Measurements from ENCODE around the gene CLCNKB. TPM values are rescaled to one million over a fixed set of nuclear protein-coding genes. Genes with fewer than 3 reads are reported as not detected.

The CLCNKB gene
- total and polyA plus RNA-seq, 2 experiments from 2014 or later, result 1.3 to 1.9 TPM

DNA sequence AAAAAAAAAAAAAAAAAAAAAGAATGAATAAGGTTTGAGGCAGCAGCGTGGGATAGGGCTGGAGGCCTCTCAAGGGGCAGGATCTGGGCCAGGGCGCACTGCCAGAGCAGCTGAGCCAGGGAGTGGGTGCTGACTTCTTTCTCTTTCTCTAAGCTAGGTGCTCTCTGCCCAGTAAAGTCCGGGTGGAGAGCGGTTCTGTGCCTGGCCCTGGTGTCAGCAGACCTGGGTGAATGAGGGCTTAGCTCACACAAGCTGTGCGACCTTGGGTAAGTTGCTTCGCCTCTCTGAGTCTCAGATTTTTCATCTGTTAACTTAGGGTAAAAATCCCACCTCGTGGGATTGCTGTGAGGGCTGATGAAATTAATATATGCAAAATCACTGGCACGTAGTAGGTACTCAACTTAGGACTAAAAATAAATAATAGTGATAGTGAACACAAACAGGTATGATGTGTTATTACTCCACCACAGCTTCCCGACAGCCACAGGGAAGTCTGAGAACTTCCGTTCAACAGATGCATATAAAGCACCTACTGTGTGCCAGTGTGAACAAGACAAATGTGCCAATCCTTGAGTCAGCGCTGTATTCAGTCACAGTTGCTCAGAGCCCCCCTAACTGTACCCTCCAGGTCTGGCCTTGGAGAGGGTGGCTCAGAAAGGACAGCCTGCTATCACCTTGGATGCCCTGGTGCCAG, 31.9 kb downstream of the CLCNKB start (continued):
- TF ChIP-seq, protein P1, sequence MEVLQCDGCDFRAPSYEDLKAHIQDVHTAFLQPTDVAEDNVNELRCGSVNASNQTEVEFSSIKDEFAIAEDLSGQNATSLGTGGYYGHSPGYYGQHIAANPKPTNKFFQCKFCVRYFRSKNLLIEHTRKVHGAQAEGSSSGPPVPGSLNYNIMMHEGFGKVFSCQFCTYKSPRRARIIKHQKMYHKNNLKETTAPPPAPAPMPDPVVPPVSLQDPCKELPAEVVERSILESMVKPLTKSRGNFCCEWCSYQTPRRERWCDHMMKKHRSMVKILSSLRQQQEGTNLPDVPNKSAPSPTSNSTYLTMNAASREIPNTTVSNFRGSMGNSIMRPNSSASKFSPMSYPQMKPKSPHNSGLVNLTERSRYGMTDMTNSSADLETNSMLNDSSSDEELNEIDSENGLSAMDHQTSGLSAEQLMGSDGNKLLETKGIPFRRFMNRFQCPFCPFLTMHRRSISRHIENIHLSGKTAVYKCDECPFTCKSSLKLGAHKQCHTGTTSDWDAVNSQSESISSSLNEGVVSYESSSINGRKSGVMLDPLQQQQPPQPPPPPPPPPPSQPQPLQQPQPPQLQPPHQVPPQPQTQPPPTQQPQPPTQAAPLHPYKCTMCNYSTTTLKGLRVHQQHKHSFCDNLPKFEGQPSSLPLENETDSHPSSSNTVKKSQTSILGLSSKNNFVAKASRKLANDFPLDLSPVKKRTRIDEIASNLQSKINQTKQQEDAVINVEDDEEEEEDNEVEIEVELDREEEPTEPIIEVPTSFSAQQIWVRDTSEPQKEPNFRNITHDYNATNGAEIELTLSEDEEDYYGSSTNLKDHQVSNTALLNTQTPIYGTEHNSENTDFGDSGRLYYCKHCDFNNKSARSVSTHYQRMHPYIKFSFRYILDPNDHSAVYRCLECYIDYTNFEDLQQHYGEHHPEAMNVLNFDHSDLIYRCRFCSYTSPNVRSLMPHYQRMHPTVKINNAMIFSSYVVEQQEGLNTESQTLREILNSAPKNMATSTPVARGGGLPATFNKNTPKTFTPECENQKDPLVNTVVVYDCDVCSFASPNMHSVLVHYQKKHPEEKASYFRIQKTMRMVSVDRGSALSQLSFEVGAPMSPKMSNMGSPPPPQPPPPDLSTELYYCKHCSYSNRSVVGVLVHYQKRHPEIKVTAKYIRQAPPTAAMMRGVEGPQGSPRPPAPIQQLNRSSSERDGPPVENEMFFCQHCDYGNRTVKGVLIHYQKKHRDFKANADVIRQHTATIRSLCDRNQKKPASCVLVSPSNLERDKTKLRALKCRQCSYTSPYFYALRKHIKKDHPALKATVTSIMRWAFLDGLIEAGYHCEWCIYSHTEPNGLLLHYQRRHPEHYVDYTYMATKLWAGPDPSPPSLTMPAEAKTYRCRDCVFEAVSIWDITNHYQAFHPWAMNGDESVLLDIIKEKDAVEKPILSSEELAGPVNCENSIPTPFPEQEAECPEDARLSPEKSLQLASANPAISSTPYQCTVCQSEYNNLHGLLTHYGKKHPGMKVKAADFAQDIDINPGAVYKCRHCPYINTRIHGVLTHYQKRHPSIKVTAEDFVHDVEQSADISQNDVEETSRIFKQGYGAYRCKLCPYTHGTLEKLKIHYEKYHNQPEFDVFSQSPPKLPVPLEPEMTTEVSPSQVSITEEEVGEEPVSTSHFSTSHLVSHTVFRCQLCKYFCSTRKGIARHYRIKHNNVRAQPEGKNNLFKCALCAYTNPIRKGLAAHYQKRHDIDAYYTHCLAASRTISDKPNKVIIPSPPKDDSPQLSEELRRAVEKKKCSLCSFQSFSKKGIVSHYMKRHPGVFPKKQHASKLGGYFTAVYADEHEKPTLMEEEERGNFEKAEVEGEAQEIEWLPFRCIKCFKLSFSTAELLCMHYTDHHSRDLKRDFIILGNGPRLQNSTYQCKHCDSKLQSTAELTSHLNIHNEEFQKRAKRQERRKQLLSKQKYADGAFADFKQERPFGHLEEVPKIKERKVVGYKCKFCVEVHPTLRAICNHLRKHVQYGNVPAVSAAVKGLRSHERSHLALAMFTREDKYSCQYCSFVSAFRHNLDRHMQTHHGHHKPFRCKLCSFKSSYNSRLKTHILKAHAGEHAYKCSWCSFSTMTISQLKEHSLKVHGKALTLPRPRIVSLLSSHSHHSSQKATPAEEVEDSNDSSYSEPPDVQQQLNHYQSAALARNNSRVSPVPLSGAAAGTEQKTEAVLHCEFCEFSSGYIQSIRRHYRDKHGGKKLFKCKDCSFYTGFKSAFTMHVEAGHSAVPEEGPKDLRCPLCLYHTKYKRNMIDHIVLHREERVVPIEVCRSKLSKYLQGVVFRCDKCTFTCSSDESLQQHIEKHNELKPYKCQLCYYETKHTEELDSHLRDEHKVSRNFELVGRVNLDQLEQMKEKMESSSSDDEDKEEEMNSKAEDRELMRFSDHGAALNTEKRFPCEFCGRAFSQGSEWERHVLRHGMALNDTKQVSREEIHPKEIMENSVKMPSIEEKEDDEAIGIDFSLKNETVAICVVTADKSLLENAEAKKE (CRISPR knock-in tag; IDR thresholded peaks at IDR 0.05), result no peak
- TF ChIP-seq NANOG (IDR thresholded peaks at IDR 0.05; ENCODE audit: borderline replicate concordance) (no peak), JUNB (IDR thresholded peaks at IDR 0.05; ENCODE audit: unreplicated experiment) (no peak)

DNA sequence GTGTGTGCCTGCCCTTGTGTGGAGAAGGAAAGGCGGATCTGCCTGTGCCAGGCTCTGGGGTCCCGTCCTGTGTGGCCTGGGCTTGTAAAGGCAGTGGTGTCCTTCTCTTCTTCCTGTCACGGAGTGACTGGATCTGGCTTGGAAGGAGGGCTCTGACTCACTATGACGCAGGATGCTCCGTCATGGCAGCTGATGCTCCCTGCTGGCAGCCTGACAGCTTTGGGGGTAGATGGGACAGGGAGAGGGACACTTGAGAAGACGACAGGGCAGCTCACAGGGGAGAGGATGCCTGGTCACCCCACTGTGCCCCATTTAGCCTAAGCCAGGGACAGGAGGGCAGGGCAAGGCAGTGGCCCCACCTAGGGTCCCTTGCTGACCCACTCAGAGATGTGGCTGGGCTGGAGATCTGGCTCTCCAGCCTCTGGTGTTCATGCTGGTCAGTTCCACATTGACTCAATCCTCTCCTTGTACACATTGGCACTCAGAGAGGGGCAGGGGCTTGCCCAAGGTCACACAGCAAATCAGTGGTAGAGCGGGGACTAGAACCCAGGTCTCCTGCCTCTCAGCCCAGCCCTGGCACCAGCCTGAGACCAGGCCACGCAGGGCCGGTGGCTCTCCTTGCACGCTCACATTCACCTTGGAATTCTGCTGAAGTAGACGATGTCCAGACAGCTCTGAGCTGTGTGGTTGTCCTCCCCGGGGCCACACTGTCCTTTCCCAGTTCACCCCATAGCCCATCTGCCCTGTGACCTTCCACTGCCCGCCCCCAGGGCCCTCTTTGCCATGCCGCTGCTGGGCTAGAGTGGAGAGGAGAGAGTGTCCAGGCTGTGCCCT, 32.7 kb downstream of the CLCNKB start:
- Histone ChIP-seq H2AFZ (no peak overlapping the region), H3K4me1 (ENCODE audit: insufficient read depth) (peaks cover 6% of the 10 kb centered on the region; the same call in 1 of the 2 replicates), H3K9me2 (ENCODE audit: insufficient read depth) (no peaks in the 10 kb centered on the region), H3K4me2 (no peak overlapping the region), H3F3A (replicated peaks; ENCODE audit: low read depth) (no peaks in the 10 kb centered on the region), H3K79me2 (replicated peaks; ENCODE audit: insufficient read depth) (no peaks in the 10 kb centered on the region), H3K36me3 (ENCODE audit: insufficient read depth) (no peaks in the 10 kb centered on the region), H4K20me1 (replicated peaks; ENCODE audit: insufficient read depth) (0 out of 2 replicates have a peak, but pooled peaks cover 3% of the 10 kb centered on the region), H3K27me3 (ENCODE audit: insufficient read depth) (peaks cover 45% of the 10 kb centered on the region), H3K4me3 (no peak overlapping the region), H3K27ac (ENCODE audit: low read depth) (no peak overlapping the region)
- no peaks in the 10 kb centered on the region for H3K36me3 Mint-ChIP-seq (ENCODE audit: low read depth)
- peaks cover 32% of the 10 kb centered on the region for H3K27me3 Mint-ChIP-seq (ENCODE audit: insufficient read depth, low read depth, poor library complexity)
- peaks cover 13% of the 10 kb centered on the region for H3K4me1 Mint-ChIP-seq
- H3K9me3 Mint-ChIP-seq, result no peaks in the 10 kb centered on the region; the same call in 2 of the 3 replicates
- DNase-seq (ENCODE audit: low spot score) (no peak), ATAC-seq (no peak)
- no peak overlapping the region for H3K4me3 Mint-ChIP-seq
- no peak overlapping the region for H3K27ac Mint-ChIP-seq
- TF ChIP-seq, protein P2, sequence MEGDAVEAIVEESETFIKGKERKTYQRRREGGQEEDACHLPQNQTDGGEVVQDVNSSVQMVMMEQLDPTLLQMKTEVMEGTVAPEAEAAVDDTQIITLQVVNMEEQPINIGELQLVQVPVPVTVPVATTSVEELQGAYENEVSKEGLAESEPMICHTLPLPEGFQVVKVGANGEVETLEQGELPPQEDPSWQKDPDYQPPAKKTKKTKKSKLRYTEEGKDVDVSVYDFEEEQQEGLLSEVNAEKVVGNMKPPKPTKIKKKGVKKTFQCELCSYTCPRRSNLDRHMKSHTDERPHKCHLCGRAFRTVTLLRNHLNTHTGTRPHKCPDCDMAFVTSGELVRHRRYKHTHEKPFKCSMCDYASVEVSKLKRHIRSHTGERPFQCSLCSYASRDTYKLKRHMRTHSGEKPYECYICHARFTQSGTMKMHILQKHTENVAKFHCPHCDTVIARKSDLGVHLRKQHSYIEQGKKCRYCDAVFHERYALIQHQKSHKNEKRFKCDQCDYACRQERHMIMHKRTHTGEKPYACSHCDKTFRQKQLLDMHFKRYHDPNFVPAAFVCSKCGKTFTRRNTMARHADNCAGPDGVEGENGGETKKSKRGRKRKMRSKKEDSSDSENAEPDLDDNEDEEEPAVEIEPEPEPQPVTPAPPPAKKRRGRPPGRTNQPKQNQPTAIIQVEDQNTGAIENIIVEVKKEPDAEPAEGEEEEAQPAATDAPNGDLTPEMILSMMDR (conservative IDR thresholded peaks at IDR 0.05; ENCODE audit: low read depth in 2 of 2), result no peak
- no peak for TF ChIP-seq EZH2phosphoT487 (IDR thresholded peaks at IDR 0.05; ENCODE audit: unreplicated experiment)
- TF ChIP-seq NANOG (IDR thresholded peaks at IDR 0.05; ENCODE audit: borderline replicate concordance), result no peak
- TF ChIP-seq, protein P3, sequence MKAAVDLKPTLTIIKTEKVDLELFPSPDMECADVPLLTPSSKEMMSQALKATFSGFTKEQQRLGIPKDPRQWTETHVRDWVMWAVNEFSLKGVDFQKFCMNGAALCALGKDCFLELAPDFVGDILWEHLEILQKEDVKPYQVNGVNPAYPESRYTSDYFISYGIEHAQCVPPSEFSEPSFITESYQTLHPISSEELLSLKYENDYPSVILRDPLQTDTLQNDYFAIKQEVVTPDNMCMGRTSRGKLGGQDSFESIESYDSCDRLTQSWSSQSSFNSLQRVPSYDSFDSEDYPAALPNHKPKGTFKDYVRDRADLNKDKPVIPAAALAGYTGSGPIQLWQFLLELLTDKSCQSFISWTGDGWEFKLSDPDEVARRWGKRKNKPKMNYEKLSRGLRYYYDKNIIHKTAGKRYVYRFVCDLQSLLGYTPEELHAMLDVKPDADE (IDR thresholded peaks at IDR 0.05), result no peak
- TF ChIP-seq STAT1 (IDR thresholded peaks at IDR 0.05; ENCODE audit: unreplicated experiment), result no peak
